ENCODE data around the gene ARCN1.
"Not testable (repeated sequence)": the region's sequence is repeated elsewhere in the genome, so short reads cannot be mapped to it uniquely, and the experiment has no call there.

The ARCN1 gene

DNA sequence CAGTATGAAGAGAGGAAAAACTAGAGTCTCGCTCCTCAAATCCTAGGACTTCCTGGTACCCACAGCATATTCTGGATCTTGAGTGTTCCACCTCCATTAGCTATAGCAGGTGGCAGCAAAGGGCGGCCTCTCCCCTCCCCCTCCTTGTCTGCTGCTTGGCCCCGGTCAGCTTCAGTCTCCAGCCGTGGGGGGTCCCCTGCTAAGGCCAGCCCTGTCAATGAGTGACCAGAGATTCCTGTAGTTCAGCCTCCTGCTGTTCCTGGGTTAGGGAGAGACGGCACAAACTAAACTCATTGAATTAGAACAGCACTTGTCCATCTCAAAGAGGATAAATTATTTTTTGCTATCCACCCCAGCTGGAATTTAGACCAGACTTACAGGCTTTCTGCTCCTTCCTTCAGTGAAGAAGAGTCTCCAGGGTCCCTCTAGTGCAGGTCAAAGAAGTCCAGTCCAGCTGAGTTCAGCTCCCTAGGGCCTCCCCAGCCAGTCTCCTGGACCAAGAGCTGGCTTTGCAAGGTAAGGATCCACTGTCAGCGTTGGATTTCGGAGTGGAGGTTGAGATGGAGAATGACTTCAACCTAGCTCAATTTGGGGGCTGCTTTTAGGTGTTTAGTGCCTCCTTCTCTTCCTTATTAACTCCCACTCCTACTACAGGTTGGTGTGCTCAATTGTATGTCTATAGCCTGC is 34.1 kb downstream of the ARCN1 start:
- no peak for DNase-seq

GRCh38 chr11:118606844-118607228 is 34.6 kb downstream of the ARCN1 start:
- no peak for DNase-seq

DNA sequence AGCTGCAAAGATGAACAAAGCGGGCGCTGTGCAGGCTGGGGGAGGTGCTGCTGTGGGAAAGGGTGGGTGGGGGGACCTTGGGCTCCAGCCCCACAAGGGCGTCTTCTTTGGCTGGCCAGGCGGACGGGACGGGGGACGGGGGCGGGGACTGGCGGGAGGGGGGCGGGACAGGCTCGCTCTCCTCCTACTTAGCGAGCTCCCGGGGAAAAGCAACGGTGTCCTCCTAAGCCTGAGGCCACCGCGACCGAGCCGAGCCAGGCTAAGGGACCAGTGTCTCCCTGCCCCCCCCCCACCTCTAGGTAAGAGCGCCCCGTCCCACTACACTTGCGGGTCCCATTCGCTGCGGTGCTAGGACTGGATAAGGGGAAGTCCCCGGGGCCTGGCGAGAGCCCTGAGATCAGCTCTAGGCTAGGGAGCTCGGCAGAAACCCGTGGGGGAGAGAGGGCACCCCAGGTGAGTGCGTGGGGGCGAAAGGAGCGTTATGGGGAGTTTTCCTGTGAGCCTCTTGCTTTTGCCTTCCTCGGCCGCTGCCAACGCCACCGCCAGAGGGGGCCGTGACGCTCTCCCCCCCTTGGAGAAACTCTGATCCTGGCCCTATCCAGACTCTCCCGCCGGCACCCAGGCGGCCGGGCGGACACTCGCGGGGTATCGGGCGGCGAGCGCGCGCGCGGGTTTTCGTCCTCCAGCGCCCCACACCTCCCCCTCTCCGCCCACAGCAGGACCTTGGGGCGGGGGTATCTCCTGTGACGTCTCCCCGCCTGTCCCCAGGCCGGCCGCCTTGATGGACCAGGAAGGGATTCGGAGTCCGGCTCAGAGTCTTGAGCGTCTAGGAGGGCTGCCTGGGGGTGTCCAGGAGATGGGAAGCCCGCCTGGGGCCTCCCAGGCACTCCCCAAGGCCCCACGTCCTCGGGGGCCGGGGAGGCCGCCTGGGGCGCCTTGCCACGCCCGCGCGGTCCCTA is 35.5 kb downstream of the ARCN1 start, which contains the start of gene PHLDB1:
TSS of gene PHLDB1 (plus strand) at position 215 of the 959 bp plus-strand sequence. CDS start 6,222 bp downstream, outside the sequence.
- DNase-seq = peak; percentile 41

DNA sequence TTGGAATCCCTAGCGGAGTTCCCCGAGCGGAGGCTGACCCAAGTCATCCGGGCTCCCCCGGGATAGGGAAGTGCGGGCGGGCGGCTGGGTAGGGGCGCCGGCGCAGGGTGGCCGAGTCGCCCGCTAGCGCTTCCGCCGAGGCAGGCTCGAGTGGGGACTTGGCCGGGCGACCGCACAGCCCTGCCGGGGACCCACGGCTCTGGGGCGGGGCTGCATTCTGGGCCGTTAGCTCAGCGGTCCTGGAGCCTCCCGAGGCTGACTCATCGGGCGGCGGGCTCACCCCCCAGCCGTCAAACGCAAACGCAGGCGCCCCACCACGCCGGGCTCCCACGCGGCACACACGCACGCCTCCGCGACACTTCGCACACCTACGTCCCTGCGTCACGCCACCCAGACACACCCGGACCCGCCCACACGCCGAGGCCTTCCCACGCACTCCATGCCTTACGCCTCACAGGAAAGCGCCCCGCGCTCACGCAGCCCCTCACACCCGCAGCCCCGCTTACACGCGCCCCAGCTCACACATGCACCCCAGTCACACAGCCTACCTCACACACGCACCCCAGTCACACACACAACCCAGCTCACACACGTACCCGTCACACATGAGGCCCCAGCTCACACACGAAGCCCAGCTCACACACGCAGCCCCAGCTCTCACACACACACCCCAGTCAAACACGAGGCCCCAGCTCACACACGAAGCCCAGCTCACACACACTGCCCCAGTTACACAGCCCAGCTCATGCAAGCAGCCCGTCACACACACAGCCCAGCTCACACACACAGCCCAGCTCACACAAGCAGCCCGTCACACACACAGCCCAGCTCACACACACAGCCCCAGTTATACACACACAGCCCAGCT is 36.4 kb downstream of the ARCN1 start:
- DNase-seq = peak; percentile 91

DNA sequence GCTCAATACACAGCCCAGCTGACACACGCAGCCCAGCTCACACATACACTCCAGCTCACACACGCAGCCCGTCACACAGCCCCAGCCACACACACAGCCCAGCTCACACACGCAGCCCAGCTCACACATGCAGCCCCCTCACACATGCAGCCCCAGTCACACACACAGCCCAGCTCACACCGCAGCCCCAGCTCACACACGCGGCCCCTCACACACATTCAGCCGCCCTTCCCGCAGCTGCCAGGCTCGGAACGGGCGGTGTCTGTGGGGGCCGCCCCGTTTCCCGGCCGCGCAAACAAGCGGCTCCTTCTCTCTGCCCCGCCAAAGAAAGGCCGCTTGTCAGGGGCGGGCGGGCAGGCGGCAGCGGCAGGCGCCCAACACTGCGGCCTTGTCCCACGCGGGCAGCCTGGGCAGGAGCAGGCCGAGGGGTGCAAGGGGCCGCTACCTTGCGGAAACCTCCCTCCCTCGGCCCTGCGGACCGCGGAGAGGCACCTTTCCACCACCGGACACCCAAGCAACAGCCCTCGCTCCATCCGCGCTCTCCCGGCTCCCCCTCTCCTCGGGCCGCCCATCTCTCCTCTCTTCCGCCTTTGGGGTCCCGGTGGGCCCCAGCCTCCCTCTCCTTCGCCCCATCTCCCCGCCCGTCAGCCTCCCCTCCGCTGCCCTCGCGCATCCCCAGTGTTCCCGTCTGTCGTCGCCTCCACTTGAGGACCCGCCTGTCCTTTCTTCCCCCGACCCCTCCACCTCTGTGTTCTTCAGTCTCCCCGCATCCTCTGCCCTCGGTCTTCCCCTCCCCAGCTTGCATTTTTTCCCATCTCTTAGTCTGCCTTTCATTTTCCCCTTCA is 37.4 kb downstream of the ARCN1 start:
- peak; percentile 25 for DNase-seq

DNA sequence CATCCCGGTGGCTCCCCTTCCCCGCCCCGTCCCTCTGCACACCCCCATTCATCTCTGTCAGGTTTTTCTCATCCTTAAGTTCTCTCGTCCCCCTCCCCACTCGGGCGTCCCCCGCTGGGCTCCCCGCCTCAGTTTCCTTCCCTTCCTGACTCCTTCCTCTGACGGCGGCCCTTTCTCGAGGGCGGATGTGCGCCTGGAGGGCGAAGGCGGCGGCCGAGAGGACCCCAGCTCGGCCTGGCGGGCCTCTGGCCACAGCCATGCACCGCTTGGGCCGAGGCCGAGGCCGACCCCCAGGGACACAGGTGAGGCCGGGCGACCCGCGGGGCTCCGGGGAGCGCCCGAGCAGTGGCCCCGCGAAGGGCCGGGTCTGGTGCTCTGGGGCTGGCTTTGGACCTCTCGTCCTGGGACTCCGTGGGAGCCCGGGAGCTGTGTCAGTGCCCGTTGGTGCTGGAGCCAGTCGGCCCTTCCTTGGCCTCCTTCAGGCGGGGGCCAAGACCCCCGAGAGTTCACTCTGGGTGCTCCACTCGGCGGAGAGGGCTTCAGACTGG is 38.1 kb downstream of the ARCN1 start:
- peak; percentile 11 for DNase-seq

GRCh38 chr11:118610773-118611432 is 38.7 kb downstream of the ARCN1 start:
- DNase-seq = peak; percentile 79

DNA sequence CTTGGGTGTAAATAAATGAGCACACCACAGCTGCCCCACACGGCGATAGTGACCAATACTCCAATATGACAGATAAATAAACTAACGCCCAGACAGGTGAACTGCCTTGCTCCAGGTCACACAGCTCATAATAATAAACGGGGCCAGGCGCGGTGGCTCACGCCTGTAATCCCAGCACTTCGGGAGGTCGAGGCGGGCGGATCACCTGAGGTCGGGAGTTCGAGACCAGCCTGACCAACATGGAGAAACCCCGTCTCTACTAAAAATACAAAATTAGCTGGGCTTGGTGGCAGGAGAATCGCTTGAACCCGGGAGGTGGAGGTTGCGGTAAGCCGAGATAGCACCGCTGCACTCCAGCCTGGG is 39.2 kb downstream of the ARCN1 start:
- DNase-seq = not testable (repeated sequence)

DNA sequence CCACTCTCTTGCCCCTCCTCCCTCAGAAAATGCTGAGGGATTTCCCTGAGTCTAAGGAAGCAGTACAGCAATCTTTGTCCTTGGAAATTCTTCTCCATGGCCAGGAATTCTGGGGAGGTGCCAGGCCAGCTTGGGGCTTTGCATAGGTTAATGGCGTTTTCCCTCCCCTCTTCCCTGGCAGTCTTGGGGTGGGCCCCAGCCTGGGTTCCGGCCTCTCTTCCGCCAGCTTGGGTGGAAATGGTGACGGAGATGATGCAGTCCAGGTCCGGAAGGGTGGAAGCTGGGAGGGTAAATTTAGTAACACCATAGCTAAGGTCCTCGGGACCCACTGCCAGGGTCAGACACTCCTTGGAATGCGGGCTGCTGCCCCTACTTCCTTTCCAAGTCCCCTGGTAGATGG is 40.2 kb downstream of the ARCN1 start:
- DNase-seq = no peak

DNA sequence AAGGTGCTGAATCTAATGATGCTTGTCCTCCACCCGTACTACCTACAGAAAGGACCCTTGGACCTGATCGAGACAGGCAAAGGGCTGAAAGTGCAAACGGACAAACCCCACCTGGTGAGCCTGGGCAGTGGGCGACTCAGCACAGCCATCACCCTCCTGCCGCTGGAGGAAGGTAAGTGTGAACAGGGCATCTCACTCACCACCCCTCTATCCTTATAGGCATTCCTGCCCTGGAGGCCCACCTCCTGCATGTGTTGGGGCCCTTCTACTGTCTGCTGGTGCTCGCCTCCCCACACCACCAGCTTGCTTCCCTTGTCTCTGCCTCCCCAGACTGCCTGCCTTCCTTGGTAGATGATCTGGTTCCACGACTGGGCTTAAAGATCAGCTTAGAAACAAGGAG is 42.3 kb downstream of the ARCN1 start:
- DNase-seq = no peak

GRCh38 chr11:118615282-118615975 is 43.2 kb downstream of the ARCN1 start:
- DNase-seq = no peak

GRCh38 chr11:118615976-118616371 is 43.8 kb downstream of the ARCN1 start:
- DNase-seq = no peak

GRCh38 chr11:118618115-118618990 is 46.1 kb downstream of the ARCN1 start:
- no peak for DNase-seq

DNA sequence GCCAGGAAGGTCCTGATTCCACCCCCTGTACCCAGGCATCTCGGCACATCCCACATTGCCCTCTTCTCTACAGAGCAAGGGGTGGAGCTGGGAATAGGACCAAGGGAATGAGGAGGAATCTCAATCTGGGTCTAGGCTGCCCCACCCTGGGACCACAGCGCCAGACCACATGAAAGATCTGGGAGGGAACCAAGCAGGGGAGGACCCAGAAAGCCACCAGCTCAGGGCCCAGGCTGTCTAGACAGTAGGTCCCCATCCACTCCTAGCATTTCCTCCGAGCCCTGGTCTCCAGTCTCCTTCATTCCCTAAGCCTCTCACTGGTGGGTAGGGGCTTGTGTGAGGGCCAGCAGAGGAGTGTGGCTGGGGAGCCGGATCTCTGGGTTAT is 46.8 kb downstream of the ARCN1 start:
- no peak for DNase-seq

DNA sequence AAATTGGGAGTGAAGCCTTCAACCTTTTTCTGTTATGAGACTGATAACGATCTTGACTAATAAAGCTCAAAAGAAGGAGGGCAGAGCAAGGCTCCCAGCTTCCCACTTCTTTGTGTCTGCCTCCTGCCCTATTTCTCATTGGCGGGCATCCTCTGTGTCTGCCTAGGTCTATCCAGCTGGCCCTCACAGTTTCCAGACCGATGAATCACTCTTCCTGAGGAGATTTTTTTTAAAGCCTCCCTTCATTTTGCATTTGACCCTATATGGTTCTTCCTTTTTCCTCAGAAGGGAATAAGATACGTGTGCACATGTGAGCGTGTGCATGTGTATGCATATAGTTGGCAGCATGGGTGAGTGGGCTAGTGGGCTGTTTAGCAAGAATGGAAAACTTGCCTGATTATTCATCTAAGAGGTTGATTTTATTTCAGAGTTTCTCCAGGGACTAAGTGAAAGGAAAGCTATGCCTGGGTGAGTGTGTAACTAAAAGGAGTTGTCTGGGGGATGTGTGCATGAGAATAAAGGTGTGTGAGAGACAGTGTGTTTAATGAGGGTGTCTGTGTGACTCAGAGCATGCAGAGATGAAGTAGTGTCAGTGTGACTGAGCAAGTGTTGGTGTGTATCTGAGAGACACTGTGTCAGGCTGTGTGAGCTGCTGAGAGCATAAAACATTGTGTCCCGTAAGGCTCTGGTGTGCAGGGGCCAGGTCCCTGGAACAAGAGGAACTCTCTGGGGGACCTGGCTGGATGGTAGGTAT is 47.4 kb downstream of the ARCN1 start:
- no peak for DNase-seq

DNA sequence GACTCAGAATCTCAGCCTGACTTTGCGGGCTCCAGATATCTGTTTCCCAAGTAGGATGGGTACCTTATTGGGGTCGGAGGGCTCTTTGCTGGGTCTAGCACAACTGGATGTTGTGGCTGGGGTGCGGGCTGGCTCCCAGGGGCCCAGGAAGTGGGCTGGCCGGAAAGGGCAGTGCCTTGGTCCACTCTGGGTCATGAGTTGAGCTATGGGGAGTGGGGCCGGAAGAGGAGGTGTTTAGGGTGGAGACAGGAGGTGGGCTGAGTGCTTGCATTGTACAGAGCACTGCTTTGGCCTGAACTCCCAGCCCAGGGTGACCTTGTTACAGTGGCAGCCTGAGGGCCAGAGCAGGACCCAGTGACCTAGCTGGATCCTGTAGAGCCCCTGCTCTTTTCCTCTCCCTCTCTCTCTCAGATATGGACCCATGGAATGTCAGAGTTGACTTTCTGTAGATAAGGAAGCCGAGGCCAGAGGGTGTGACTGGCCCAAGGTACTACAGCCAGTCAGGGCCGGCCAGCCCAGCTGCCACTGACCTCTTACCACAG is 48.4 kb downstream of the ARCN1 start:
- DNase-seq = no peak

- DNase-seq = no peak
These were observed 49.0 kb downstream of the ARCN1 start for GRCh38 chr11:118621071-118621783.
